ENCODE measurements around the gene NOD1. TPM values are rescaled to one million over a fixed set of nuclear protein-coding genes. Genes with fewer than 3 reads are reported as not detected.
A peak's percentile ranks its signal among the peaks of the same experiment; 100 is the strongest.

Gene NOD1
- total and polyA plus RNA-seq, 2 of the 13 experiments (the other 11 are each of a cell fraction or from before 2014, with no cell fraction given): 1.7 to 2.9 TPM

- no TSS peak for BruUV-seq (replicated peaks)
- H3K36me3 ChIP-seq (replicated peaks in 1 of 2; ENCODE audit: control insufficient read depth in 1 of 2, insufficient read depth in 2 of 2, low read length in 2 of 2): peaks cover 0 to 3% of the 10 kb centered on the region in 2 experiments; a peak in 1 of 5 replicates
- ChIA-PET POLR2A (no interaction called here), CTCF (ENCODE audit: low intra/inter-chr PET ratio, low total read pairs) (no interaction called here)
- H3K4me2 ChIP-seq (ENCODE audit: low read depth, low read length): no peak overlapping the region
- intact Hi-C loops (cut with micrococcal nuclease; ENCODE audit: unreplicated experiment) (no loop called here), in situ Hi-C loops (cut with HindIII; ENCODE audit: extremely low pct_ligation_motif_present, low pct_unique_long_range_greater_than_20kb) (no loop called here)
- H2AFZ ChIP-seq (ENCODE audit: low read length): no peak overlapping the region
- no peak overlapping the region for H3K9ac ChIP-seq (ENCODE audit: insufficient read depth, low read depth, low read length)
- H3K4me3 ChIP-seq (replicated peaks in 1 of 3; ENCODE audit: insufficient read depth in 1 of 3, low read depth in 2 of 3, low read length in 3 of 3): no peak overlapping the region
- no peaks in the 10 kb centered on the region for H4K20me1 ChIP-seq (ENCODE audit: insufficient read depth, low read length)
- no peaks in the 10 kb centered on the region for H3K27me3 ChIP-seq (ENCODE audit: control insufficient read depth in 1 of 2, insufficient read depth in 2 of 2, low read length in 2 of 2)
- H3K27ac ChIP-seq (ENCODE audit: extremely low read length, insufficient read depth, low read length): no peak overlapping the region
- DNase-seq (ENCODE audit: low spot score) (peak; percentile 34), ATAC-seq (peak; percentile 71), FAIRE-seq (no peak)
- TF ChIP-seq POGZ (CRISPR knock-in tag; IDR thresholded peaks at IDR 0.05): 0 out of 2 replicates have a peak, but pooled peaks have one; percentile 18
- no peak for TF ChIP-seq ZFP36L1 (CRISPR knock-in tag; IDR thresholded peaks at IDR 0.05)
- TF ChIP-seq PATZ1 (CRISPR knock-in tag; IDR thresholded peaks at IDR 0.05): peak; percentile 43; the same call in 1 of the 2 replicates
- no peak for TF ChIP-seq ZNF850 (CRISPR knock-in tag; conservative IDR thresholded peaks at IDR 0.05)
- peak; percentile 73 for TF ChIP-seq HNF4A (CRISPR knock-in tag; IDR thresholded peaks at IDR 0.05)
- TF ChIP-seq ZNF644 (CRISPR knock-in tag; IDR thresholded peaks at IDR 0.05; ENCODE audit: low read depth): peak; percentile 58; the same call in 1 of the 2 replicates
- peak; percentile 22; the same call in 1 of the 2 replicates for TF ChIP-seq HNF4G (IDR thresholded peaks at IDR 0.05; ENCODE audit: borderline replicate concordance, low read depth, low read length)
- TF ChIP-seq HNF4G (CRISPR knock-in tag; IDR thresholded peaks at IDR 0.05; ENCODE audit: borderline replicate concordance, low read depth): no peak
- TF ChIP-seq REPIN1 (CRISPR knock-in tag; IDR thresholded peaks at IDR 0.05; ENCODE audit: borderline replicate concordance, low read depth): 0 out of 2 replicates have a peak, but pooled peaks have one; percentile 25
- no peaks in the 10 kb centered on the region for H3K79me2 ChIP-seq (ENCODE audit: insufficient read depth, low read length)
- no peaks in the 10 kb centered on the region for H3K9me3 ChIP-seq (ENCODE audit: low read length)
- peaks cover 11% of the 10 kb centered on the region for H3K4me1 ChIP-seq (ENCODE audit: insufficient read depth, low read length)
These were observed 14.6 kb upstream of the NOD1 start for GRCh38 chr7:30493228-30493627.

All from HepG2 (cell line).